ENCODE measurements around the gene CDH13. TPM values are rescaled to one million over a fixed set of nuclear protein-coding genes. Genes with fewer than 3 reads are reported as not detected.

The CDH13 gene
- polyA plus RNA-seq, 2 of the 4 experiments (the other 2 are of a cell fraction), result not detected

DNA sequence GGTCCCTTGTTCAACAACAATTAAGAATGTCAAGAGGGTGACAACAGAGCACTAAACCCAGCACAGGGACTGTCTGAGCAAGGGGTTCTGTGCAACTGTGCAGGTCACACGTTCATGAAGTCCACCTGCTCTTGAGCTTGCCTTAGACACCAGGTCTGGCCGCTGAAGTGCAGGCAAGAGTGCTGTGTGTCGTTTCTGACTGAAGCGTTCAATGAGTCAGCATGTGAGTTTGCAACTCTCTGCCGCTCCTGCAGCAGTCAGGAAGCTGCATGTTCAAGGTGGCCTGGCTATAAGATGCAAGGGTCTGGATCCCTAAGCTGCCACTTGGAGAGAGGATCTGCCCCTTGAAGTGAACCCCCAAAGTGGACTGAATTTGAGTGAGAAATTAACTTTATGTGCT lies 848.3 kb downstream of the CDH13 start:
- no peak overlapping the region for H3K4me2 ChIP-seq
- H3K4me3 ChIP-seq, result no peak overlapping the region
- TF ChIP-seq KDM5A (IDR thresholded peaks at IDR 0.05) (no peak), CBX2 (IDR thresholded peaks at IDR 0.05; ENCODE audit: borderline replicate concordance, low read depth) (no peak), MAX (IDR thresholded peaks at IDR 0.05) (no peak), CEBPB (IDR thresholded peaks at IDR 0.05) (no peak), ELK1 (IDR thresholded peaks at IDR 0.05; ENCODE audit: low read depth, low read length) (no peak), MYC (IDR thresholded peaks at IDR 0.05; ENCODE audit: borderline replicate concordance, low read length) (no peak), HOXB13 (CRISPR knock-in tag; IDR thresholded peaks at IDR 0.05; ENCODE audit: low read depth) (no peak), USF2 (IDR thresholded peaks at IDR 0.05) (no peak), HEYL (CRISPR knock-in tag; IDR thresholded peaks at IDR 0.05) (no peak), FOSB (CRISPR knock-in tag; IDR thresholded peaks at IDR 0.05) (no peak), TP53 (CRISPR knock-in tag; IDR thresholded peaks at IDR 0.05) (no peak), EHF (CRISPR knock-in tag; IDR thresholded peaks at IDR 0.05) (no peak), RNF2 (IDR thresholded peaks at IDR 0.05; ENCODE audit: borderline replicate concordance, low read depth) (no peak), RCOR1 (IDR thresholded peaks at IDR 0.05; ENCODE audit: low read depth, low read length) (no peak), FOSL2 (IDR thresholded peaks at IDR 0.05) (no peak), FOSL2 (CRISPR knock-in tag; IDR thresholded peaks at IDR 0.05) (no peak), HDAC2 (IDR thresholded peaks at IDR 0.05) (no peak), RARB (CRISPR knock-in tag; IDR thresholded peaks at IDR 0.05) (no peak)
- TF ChIP-seq, protein P1, sequence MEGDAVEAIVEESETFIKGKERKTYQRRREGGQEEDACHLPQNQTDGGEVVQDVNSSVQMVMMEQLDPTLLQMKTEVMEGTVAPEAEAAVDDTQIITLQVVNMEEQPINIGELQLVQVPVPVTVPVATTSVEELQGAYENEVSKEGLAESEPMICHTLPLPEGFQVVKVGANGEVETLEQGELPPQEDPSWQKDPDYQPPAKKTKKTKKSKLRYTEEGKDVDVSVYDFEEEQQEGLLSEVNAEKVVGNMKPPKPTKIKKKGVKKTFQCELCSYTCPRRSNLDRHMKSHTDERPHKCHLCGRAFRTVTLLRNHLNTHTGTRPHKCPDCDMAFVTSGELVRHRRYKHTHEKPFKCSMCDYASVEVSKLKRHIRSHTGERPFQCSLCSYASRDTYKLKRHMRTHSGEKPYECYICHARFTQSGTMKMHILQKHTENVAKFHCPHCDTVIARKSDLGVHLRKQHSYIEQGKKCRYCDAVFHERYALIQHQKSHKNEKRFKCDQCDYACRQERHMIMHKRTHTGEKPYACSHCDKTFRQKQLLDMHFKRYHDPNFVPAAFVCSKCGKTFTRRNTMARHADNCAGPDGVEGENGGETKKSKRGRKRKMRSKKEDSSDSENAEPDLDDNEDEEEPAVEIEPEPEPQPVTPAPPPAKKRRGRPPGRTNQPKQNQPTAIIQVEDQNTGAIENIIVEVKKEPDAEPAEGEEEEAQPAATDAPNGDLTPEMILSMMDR (IDR thresholded peaks at IDR 0.05), result no peak
- H3K27ac ChIP-seq, result no peak overlapping the region
- FAIRE-seq (no peak), ATAC-seq (no peak), DNase-seq (ENCODE audit: low read depth in 1 of 2, low spot score in 1 of 2) (no peak)
- H3K4me1 ChIP-seq, result no peaks in the 10 kb centered on the region
- ChIA-PET CTCF (no interaction called here), POLR2A (no interaction called here)
- 21% methylated on average over 4 of the region's 5 CpGs for WGBS (ENCODE audit: missing lambda C conversion rate)
- no peaks in the 10 kb centered on the region for H3K9me3 ChIP-seq

GRCh38 chr16:83481589-83481988 lies 854.8 kb downstream of the CDH13 start:
- H3K27ac ChIP-seq, result no peak overlapping the region
- ChIA-PET POLR2A (no interaction called here), CTCF (no interaction called here)
- no peak for ATAC-seq
- no peak for TF ChIP-seq MAX (IDR thresholded peaks at IDR 0.05)
- no peak for TF ChIP-seq USF2 (IDR thresholded peaks at IDR 0.05)
- no peak for TF ChIP-seq MAFK (IDR thresholded peaks at IDR 0.05; ENCODE audit: partially characterized antibody)
- TF ChIP-seq FOXS1 (CRISPR knock-in tag; IDR thresholded peaks at IDR 0.05), result no peak
- H3K4me2 ChIP-seq, result no peak overlapping the region
- H3K4me3 ChIP-seq, result no peak overlapping the region
- FAIRE-seq, result no peak
- H3K4me1 ChIP-seq, result no peaks in the 10 kb centered on the region
- DNase-seq (ENCODE audit: low read depth in 1 of 2, low spot score in 1 of 2), result no peak
- H3K9me3 ChIP-seq, result no peaks in the 10 kb centered on the region
- 31% methylated on average over 7 of the region's 7 CpGs for WGBS (ENCODE audit: missing lambda C conversion rate)
